HUES48 (cell line): ENCODE measurements around the gene GNAS.

Source experiments
- H3K27ac ChIP-seq: one replicate; pipeline ENCODE4 v1.7.0; 2013; ENCODE audit warnings: low read depth, low read length, inconsistent platforms
- H3K27me3 ChIP-seq: 2 replicates; pipeline ENCODE4 v1.6.1; 2013; ENCODE audit warnings: mild to moderate bottlenecking, low read length; ENCODE audit not compliant: control insufficient read depth, insufficient read depth
- H3K36me3 ChIP-seq: 2 replicates; pipeline ENCODE4 v1.6.1; 2013; ENCODE audit warnings: low read length; ENCODE audit not compliant: control insufficient read depth, insufficient read depth
- H3K4me1 ChIP-seq: 2 replicates; pipeline ENCODE4 v1.6.1; 2013; ENCODE audit warnings: mild to moderate bottlenecking, low read length; ENCODE audit not compliant: control insufficient read depth, insufficient read depth
- H3K4me3 ChIP-seq: 2 replicates; pipeline ENCODE4 v1.5.1; 2013; ENCODE audit warnings: mild to moderate bottlenecking, low read depth, low read length
- H3K9ac ChIP-seq: 2 replicates; pipeline ENCODE4 v1.6.1; 2013; ENCODE audit warnings: mild to moderate bottlenecking, low read depth, low read length, moderate library complexity
- H3K9me3 ChIP-seq: 2 replicates; pipeline ENCODE4 v1.6.1; 2013; ENCODE audit warnings: low read length; ENCODE audit not compliant: control insufficient read depth, insufficient read depth

The GNAS gene

DNA sequence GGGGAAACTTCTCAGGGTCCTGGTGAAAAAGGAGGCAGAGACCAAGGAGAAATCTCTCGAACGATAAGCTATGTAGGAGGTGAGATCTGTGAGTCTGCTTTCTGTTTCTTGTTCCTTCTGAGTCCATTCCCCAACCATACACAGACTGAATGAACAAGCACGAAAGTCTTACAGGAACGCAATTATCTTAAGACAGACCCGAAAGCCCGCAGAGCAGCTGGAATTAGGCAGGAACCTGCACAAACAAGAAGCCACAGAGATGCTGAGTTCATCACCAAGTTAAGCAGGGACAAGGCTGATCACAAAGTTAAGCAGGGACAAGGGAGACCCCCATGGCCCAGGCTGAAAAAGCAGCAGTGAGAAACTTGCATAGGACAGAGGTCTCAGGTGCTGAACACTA is 107.1 kb downstream of the GNAS start:
- H3K4me1 ChIP-seq: no peaks in the 10 kb centered on the region

More for the DNA sequence above, 107.1 kb downstream of the GNAS start:
- H3K27me3 ChIP-seq: no peaks in the 10 kb centered on the region; the same call in 1 of the 2 replicates
- H3K4me3 ChIP-seq: no peak overlapping the region
- no peaks in the 10 kb centered on the region for H3K36me3 ChIP-seq
- no peak overlapping the region for H3K27ac ChIP-seq
- no peaks in the 10 kb centered on the region for H3K9me3 ChIP-seq
- no peak overlapping the region for H3K9ac ChIP-seq
